ENCODE data around the gene TBC1D10A. TPM values are rescaled to one million over a fixed set of nuclear protein-coding genes. Genes with fewer than 3 reads are reported as not detected.

The TBC1D10A gene
- total RNA-seq, 2 donors from 2014 or later: 20.5 to 20.7 TPM

DNA sequence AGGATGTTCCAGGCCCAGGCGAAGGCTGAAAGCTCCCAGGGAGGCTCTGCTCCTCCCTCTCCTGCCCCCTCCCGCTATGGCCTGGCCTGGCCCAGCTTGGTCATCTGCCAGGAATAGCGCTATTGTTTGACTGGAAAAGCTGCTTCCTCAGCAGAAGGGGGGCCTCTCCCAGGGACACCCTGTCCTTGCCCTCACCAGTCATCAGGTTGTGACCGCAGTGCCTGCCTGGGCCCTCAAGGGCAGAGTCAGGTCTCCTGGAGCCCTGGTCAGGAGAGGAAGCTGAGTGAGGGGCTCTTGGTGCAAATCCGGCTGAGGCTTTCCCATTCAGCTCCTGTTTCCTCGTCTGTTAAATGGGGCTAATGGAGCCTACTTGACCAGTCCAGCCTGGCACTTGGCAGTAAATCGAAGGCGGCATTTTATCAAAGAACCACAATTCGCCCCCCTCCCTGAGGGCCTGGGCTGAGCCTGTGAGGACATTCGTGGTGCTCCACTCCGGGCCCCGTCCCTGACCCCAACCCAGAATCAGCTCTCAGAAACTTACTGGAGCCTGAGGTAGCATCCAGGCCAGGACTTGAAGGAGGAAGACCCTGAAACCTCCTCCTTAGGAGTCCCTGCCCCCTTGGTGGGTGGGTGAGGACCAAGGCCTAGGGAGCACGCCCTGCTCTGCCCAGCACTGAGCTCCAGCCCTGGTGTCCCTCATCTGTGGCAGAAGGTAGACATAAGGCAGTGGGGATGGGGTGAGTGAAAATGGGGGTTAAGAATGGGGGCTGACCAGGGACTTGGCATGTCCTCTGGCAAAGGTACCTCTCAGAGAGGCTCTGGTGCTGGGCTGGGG lies 35.5 kb downstream of the TBC1D10A start:
- DNase-seq (ENCODE audit: low spot score): peak; percentile 93
- intact Hi-C loops (cut with DNase I): no loop called here

DNA sequence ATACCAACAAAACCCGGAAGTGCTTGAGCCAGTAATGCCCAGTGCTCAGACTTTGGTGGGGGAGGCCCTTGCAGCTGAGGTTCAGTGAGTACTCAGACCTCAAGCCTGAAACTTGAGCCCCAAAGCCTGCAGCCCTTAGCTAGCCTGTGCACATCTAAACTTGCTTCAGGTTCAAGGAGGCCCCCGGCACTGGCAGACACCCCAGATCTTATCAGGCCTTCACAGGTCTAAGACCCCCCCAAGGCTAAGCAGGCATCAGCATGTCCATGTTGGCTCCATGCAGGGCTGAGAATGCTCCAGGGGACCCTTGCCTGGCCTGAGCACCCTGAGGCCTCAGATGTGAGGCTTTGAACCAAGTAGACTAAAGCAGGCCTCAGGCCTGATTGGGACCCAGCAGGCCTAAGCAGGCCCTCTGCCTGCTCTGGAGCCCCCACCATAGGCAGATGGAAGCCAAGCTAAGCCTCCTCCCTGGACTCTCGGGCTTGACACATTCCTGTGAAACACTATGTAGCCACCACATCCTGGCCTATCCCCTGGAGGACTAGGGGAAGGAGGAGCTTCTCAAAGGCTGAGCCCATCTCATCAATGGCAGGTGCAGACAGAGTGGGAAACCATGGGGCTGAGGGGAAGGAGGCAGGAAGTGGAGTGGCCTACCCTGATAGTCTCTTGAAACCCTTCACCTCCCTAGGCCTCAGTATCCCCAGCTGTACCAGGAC lies 36.2 kb downstream of the TBC1D10A start:
- no peak for DNase-seq (ENCODE audit: low spot score)
- intact Hi-C loops (cut with DNase I): no loop called here

DNA sequence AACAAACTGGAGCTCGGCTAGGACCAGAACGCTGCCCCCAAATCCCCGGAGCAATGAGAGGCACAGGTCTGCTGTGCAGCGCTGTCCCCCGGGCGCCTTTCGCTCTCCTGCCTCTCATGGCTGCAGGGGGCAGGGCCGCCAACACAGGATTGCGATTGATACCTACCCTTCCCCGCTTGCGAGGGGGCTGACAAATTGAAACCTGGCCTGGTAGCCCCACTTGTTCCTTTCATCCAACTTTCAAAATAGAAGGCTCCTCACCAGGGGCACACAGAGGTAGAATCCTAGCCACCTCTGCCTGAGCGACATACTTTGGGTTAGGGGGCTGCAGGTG lies 36.8 kb downstream of the TBC1D10A start:
- peak; percentile 87 for DNase-seq (ENCODE audit: low spot score)
- intact Hi-C loops (cut with DNase I): no loop called here

DNA sequence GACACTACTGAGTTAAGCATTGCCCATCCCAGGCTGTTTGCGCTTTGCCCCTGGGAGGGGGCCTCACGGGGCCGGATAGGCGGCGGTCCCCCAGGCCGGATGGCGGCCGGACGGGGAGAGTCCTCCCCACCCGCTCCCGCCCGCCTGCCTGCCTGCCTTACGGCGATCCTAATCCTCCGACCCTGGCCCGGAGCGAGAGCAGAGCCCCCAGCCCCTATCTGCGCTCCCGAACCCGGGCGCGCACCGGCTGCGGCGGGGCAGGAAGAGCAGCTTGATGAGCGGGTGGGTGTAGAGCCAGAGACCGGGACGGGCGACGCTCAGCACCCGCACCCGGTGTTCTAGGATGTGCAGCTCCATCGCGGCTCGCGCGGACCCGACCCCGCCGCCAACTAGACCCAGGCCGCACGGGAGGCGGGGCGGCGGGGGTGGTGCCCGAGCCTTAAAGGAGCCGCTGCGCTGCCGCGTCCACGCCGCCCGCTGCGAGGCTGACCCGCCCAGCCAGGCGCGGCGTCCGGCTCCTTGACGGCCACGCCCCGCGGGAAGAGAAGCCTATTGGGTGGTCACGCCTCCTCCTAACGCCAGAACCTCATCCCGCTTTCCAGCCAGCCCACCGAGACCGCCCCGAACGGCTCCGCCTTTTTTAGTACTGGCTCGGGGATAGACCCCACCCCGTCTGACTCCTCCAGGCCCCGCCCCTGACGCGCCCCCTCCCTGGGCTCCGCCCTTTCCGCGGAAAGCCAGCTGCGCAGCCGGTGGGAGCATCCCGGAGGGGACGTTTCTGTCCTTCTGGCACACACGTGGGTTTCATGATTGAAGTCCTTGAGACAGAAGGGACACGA lies 37.4 kb downstream of the TBC1D10A start, which contains the start of gene CASTOR1:
Gene CASTOR1 (minus strand): TSS at position 365 of the 839 bp plus-strand sequence. CDS start 8 bp downstream, at position 357.
- DNase-seq (ENCODE audit: low spot score): peak; percentile 99
- intact Hi-C loops (cut with DNase I): no loop called here

DNA sequence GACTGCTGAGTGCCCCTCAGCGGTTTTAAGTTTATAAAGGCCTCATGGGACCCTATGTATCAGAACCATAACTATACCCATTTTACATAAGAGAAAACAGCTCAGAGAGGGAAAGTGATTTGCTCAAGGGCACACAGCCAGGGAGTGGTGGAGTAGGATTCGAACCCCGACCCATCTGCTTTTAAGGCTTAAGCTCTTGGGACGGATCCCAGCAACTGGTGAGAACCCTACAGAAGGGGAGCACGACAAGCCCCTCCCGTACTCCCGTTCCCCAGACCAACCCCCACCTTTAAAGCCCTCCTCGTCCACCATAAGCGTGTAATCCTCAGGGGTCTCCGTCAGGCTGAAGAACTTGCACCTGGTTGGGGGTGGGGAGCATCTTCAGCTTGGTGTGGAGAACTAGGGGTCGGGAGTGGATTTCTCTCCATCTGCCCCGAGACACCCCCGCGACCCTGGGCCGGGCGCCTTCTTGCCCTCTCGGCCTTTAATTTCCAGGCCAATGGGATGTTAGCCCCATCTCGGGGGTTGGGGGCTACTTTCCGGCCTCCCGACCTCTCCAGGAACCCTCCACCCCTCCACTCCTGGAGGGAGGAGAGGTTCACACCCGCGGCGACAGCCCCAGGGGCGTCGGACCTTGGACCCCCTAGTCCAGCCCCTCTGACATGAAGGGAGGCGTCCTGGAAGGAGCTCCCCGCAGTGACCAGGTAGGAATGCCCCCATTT lies 38.2 kb downstream of the TBC1D10A start:
- DNase-seq (ENCODE audit: low spot score): no peak

DNA sequence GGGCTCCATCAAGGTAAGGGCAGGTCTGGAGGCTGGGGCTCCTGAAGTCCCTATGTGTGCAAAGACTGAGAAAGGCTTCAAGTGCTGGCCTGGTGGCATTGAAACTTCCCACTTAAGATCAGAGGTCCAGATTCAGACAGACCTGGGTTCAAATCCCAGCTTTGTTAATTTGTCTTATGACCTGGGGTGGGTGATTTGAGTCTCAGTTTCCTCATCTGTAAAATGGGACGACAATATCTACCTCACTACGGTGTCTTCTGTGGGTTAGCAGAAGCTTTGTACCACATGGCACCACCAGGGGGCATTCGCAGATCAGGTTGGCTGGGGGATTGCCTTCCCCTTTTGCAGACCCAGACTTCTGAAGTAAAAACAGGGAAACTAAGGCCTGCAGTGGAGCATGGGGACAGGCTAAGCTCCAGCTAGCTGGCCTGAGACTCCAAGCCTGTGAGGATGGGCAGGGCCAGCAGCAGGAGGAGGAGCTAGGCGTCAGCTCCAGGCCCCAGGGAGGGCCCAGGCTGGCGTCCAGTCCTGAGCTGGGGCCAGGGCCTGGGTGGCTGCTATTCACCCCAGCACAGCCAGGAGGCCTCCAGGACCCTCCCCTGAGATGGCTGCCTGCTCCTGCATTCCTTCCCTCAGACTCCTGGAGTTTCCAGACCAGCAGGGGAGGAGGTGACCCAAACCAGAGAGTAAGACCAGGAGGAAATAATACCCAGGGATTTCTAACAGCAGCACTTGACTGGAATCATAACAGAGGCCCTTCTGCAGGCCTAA lies 38.9 kb downstream of the TBC1D10A start:
- DNase-seq (ENCODE audit: low spot score): peak; percentile 95
- intact Hi-C loops (cut with DNase I): loop anchor here in 1 of 2 donors (2.0 kb wide), 1 partner anchor 21 kb away; the partner anchor contains the start of gene OSM

More for the DNA sequence above, 38.2 kb downstream of the TBC1D10A start:
- intact Hi-C loops (cut with DNase I): no loop called here

GRCh38 chr22:30286813-30287647 lies 39.7 kb downstream of the TBC1D10A start:
- intact Hi-C loops (cut with DNase I): loop anchor here in 1 of 2 donors (2.0 kb wide), 1 partner anchor 20 kb away; the partner anchor contains the start of gene OSM
- DNase-seq (ENCODE audit: low spot score): peak; percentile 94

GRCh38 chr22:30286331-30286730 lies 40.4 kb downstream of the TBC1D10A start:
- intact Hi-C loops (cut with DNase I): loop anchor here in 1 of 2 donors (2.0 kb wide), 1 partner anchor 20 kb away; the partner anchor contains the start of gene OSM
- no peak for DNase-seq (ENCODE audit: low spot score)

- no peak for DNase-seq (ENCODE audit: low spot score)
- intact Hi-C loops (cut with DNase I): loop anchor here in 1 of 2 donors (2.0 kb wide), 1 partner anchor 19 kb away; the partner anchor contains the start of gene OSM
Measured at GRCh38 chr22:30285846-30286200, 40.9 kb downstream of the TBC1D10A start.

GRCh38 chr22:30285176-30285845 lies 41.4 kb downstream of the TBC1D10A start:
- no peak for DNase-seq (ENCODE audit: low spot score)
- intact Hi-C loops (cut with DNase I): no loop called here

GRCh38 chr22:30284666-30285065 lies 42.1 kb downstream of the TBC1D10A start:
- intact Hi-C loops (cut with DNase I): no loop called here
- no peak for DNase-seq (ENCODE audit: low spot score)

GRCh38 chr22:30284172-30284571 lies 42.6 kb downstream of the TBC1D10A start:
- no peak for DNase-seq (ENCODE audit: low spot score)
- intact Hi-C loops (cut with DNase I): no loop called here

- intact Hi-C loops (cut with DNase I): no loop called here
Measured at GRCh38 chr22:30283342-30283741, 43.4 kb downstream of the TBC1D10A start.

DNA sequence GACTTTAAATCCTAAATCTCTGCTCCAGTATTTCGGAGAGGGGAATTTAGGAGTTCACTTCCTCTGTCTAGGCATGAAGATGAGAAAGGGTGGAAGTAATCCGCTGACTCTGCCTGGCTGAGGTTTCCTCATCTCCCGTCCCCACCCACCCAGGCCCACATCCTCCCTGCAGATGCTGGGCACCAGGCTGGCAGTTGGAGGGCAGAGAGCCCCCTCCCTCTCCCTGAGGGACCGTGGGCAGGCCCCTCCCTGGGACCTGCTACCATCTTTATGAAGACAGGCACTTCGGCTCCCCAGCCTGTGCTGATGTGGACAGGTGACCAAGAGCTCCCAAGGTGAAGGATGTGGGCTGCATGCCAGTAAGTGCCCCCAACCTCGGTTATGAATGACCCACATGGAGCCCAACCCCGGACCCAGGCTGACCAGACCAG lies 44.1 kb downstream of the TBC1D10A start:
- no peak for DNase-seq (ENCODE audit: low spot score)
- intact Hi-C loops (cut with DNase I): no loop called here

More at GRCh38 chr22:30283342-30283741, 43.4 kb downstream of the TBC1D10A start:
- DNase-seq (ENCODE audit: low spot score): no peak

- intact Hi-C loops (cut with DNase I): no loop called here
- DNase-seq (ENCODE audit: low spot score): no peak
Measured at GRCh38 chr22:30280505-30280904, 46.2 kb downstream of the TBC1D10A start.

- intact Hi-C loops (cut with DNase I): loop anchor here in 1 of 2 donors (5.0 kb wide), 1 partner anchor 97 kb away; no protein-coding TSS in a partner anchor
- no peak for DNase-seq (ENCODE audit: low spot score)
Measured at GRCh38 chr22:30279932-30280331, 46.8 kb downstream of the TBC1D10A start.

All from posterior vena cava (tissue), 2 donors.